ENCODE measurements around the gene WIPF3. TPM values are rescaled to one million over a fixed set of nuclear protein-coding genes. Genes with fewer than 3 reads are reported as not detected.

Gene WIPF3
- total RNA-seq, 2 experiments from 2014 or later: not detected

GRCh38 chr7:29815181-29816105, 9.1 kb downstream of the WIPF3 start:
- no peaks in the 10 kb centered on the region for H3K36me3 Mint-ChIP-seq (ENCODE audit: low read depth)
- H3K27ac Mint-ChIP-seq: no peak overlapping the region
- H3K27me3 Mint-ChIP-seq: peaks cover 48% of the 10 kb centered on the region
- no peak for TF ChIP-seq CTCF (IDR thresholded peaks at IDR 0.05)
- H3K4me1 Mint-ChIP-seq (ENCODE audit: low read depth): no peaks in the 10 kb centered on the region
- no peak for ATAC-seq (ENCODE audit: poor library complexity)
- H3K4me3 ChIP-seq (ENCODE audit: low read length): no peak overlapping the region
- H3K27ac ChIP-seq (ENCODE audit: low read depth in 1 of 2, low read length in 2 of 2): no peak overlapping the region
- no peak for DNase-seq
- intact Hi-C loops (cut with DNase I, micrococcal nuclease): no loop called here
- H3K36me3 ChIP-seq (ENCODE audit: insufficient read depth, low read length): no peaks in the 10 kb centered on the region
- no peak overlapping the region for H3K4me3 Mint-ChIP-seq
- no peaks in the 10 kb centered on the region for H3K9me3 Mint-ChIP-seq
- no peaks in the 10 kb centered on the region for H3K4me1 ChIP-seq (ENCODE audit: insufficient read depth, low read length)
- peaks cover 7 to 13% of the 10 kb centered on the region in 2 experiments for H3K27me3 ChIP-seq (ENCODE audit: control insufficient read depth in 1 of 2, insufficient read depth in 2 of 2, low read length in 2 of 2)
- H3K9me3 ChIP-seq (ENCODE audit: control insufficient read depth in 1 of 2, insufficient read depth in 1 of 2, low read length in 2 of 2): no peaks in the 10 kb centered on the region
- CTCF ChIA-PET: no interaction called here
- POLR2A ChIA-PET: no interaction called here

DNA sequence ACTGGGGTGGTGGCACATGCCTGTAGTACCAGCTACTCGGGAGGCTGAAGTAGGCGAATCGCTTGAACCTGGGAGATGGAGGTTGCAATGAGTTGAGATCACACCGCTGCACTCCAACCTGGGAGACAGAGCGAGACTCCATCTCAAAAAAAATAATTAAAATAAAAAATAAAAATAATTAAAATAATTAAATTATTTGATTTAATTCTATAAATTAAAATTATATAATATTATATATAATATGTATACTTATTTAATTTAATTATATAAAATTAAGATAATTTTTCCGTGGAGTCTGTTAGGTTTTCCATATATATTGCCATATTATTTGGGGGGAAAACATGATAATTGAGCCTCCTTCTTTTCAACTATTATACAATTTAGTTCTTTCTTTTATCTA, 12.0 kb downstream of the WIPF3 start:
- no peak for DNase-seq
- no peaks in the 10 kb centered on the region for H3K36me3 Mint-ChIP-seq (ENCODE audit: low read depth)
- no peaks in the 10 kb centered on the region for H3K9me3 ChIP-seq (ENCODE audit: control insufficient read depth in 1 of 2, insufficient read depth in 1 of 2, low read length in 2 of 2)
- no peak for TF ChIP-seq CTCF (IDR thresholded peaks at IDR 0.05)
- peaks cover 1 to 7% of the 10 kb centered on the region in 2 experiments for H3K27me3 ChIP-seq (ENCODE audit: control insufficient read depth in 1 of 2, insufficient read depth in 2 of 2, low read length in 2 of 2)
- H3K27me3 Mint-ChIP-seq: peaks cover 46% of the 10 kb centered on the region
- POLR2A ChIA-PET: no interaction called here
- H3K4me3 Mint-ChIP-seq: no peak overlapping the region
- no peak overlapping the region for H3K27ac Mint-ChIP-seq
- H3K9me3 Mint-ChIP-seq: no peaks in the 10 kb centered on the region
- CTCF ChIA-PET: no interaction called here
- no peaks in the 10 kb centered on the region for H3K4me1 Mint-ChIP-seq (ENCODE audit: low read depth)
- intact Hi-C loops (cut with DNase I, micrococcal nuclease): no loop called here
- no peaks in the 10 kb centered on the region for H3K4me1 ChIP-seq (ENCODE audit: insufficient read depth, low read length)
- H3K27ac ChIP-seq (ENCODE audit: low read depth in 1 of 2, low read length in 2 of 2): no peak overlapping the region
- no peaks in the 10 kb centered on the region for H3K36me3 ChIP-seq (ENCODE audit: insufficient read depth, low read length)
- no peak overlapping the region for H3K4me3 ChIP-seq (ENCODE audit: low read length)
- ATAC-seq (ENCODE audit: poor library complexity): no peak

GRCh38 chr7:29825775-29826529, 19.6 kb downstream of the WIPF3 start:
- H3K4me3 Mint-ChIP-seq: peak overlapping the region; percentile 53
- Histone ChIP-seq H3K27me3 (ENCODE audit: control insufficient read depth in 1 of 2, insufficient read depth in 2 of 2, low read length in 2 of 2) (peaks cover 0 to 3% of the 10 kb centered on the region in 2 experiments), H3K27ac (ENCODE audit: low read depth in 1 of 2, low read length in 2 of 2) (no peak overlapping the region), H3K4me1 (ENCODE audit: insufficient read depth, low read length) (no peaks in the 10 kb centered on the region), H3K36me3 (ENCODE audit: insufficient read depth, low read length) (no peaks in the 10 kb centered on the region), H3K9me3 (ENCODE audit: control insufficient read depth in 1 of 2, insufficient read depth in 1 of 2, low read length in 2 of 2) (no peaks in the 10 kb centered on the region), H3K4me3 (ENCODE audit: low read length) (peak overlapping the region; percentile 19)
- peaks cover 10% of the 10 kb centered on the region for H3K27me3 Mint-ChIP-seq
- ATAC-seq (ENCODE audit: poor library complexity) (no peak), DNase-seq (no peak)
- H3K36me3 Mint-ChIP-seq (ENCODE audit: low read depth): no peaks in the 10 kb centered on the region
- no peak for TF ChIP-seq CTCF (IDR thresholded peaks at IDR 0.05)
- no peak overlapping the region for H3K27ac Mint-ChIP-seq
- intact Hi-C loops (cut with DNase I, micrococcal nuclease): no loop called here
- H3K9me3 Mint-ChIP-seq: no peaks in the 10 kb centered on the region
- peaks cover 6% of the 10 kb centered on the region for H3K4me1 Mint-ChIP-seq (ENCODE audit: low read depth)
- ChIA-PET CTCF (no interaction called here), POLR2A (no interaction called here)

Measured in CD4-positive, alpha-beta T cell (primary cell).